ENCODE results near the gene TLK2.
"Not testable (repeated sequence)": the region's sequence is repeated elsewhere in the genome, so short reads cannot be mapped to it uniquely, and the experiment has no call there.

TLK2 gene

DNA sequence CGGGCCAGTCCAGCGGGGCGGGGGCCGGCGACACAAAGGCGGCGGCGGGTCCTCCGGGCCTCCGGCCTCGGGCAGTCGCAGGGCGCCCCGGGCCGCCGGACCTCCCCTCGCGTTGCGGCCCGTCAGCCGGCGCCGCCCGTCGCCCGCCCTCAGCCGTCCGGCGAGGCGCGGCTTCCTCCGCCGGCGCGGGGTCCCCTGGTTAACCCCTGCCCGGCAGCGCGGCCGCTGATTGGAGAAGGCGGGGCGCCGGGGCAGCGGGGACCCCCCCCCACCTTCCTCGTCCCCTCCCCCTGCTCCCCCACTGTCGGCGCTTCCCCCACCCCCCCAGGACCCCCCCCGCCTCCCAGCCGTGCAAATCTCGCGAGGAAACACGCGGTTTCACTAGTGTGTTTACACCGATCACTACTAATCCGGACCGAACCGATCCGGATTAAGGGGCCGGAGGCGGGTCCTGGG is at the start of gene TLK2:
TSS of gene TLK2 (plus strand) at position 402 of the 456 bp plus-strand sequence. CDS start 2,301 bp downstream, outside the sequence.
- DNase-seq (ENCODE audit: low read depth) = peak; percentile 78

DNA sequence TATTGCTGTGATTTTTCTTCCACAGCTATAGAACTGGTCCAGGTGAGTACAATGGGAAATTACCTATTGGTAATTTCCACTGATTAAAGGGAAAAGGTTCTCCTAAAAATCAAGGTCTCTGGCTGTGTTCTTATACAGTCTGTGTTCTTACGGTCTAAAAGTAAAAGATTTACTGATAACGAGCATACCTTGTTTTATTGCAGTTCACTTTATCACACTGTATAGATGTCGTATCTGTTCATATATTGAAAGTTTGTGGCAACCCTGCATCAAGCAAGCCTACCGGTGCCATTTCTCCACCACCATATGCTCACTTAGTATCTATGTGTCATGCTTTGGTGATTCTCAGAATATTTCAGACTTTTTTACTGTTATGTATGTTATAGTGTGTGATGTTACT is 43.4 kb upstream of the TLK2 start:
- DNase-seq (ENCODE audit: low read depth) = not testable (repeated sequence)

DNA sequence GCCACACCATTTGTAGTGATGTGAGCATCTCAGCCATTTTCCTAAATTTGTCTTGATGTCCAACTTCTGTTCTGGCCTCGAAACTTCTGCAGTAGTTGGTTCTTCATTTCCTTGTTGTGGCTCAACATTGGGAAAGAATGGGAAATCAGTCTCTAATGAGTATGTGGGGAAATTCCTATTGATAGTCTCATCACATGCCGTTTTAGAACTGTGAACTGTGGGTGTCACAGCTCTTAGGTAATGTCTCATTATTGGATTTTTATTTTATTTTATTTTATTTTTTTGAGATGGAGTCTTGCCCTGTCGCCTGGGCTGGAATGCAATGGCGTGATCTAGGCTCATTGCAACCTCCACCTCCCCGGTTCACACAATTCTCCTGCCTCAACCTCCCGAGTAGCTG is 37.4 kb upstream of the TLK2 start:
- not testable (repeated sequence) for DNase-seq (ENCODE audit: low read depth)

DNA sequence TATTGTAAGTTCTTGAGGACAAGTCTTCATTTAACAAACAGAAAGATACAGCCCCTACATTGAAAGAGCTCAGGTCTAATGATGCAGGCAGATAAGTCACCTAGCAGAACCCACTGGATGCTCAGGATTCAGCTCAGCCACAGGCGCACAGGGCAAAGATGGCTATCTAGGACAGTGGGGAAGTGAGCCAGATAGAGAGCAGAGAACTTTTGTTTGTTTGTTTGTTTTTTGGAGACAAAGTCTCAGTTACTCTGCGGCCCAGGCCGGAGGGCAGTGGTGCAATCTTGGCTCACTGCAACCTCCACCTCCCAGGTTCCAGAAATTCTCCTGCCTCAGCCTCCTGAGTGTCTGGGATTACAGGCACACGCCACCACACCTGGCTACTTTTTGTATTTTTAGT is 34.6 kb upstream of the TLK2 start:
- DNase-seq (ENCODE audit: low read depth) = no peak

DNA sequence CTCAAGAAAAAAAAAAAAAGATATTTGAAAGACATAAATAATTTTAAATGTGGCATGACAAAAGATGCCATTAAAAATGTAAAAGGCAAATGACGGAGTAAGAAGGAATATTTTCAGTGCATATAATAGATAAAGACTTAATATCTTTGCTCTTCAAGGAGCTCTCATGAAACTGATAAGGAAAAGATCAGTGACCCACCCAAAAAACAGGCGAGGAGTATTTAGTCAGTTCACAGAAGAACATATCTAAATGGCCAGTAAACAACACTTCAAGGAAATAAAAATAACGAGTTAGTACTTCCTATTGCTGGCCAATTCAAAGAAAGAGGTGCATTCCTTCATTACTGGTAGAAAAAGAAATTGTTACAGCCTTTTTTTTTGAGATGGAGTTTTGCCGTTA is 32.8 kb upstream of the TLK2 start:
- DNase-seq (ENCODE audit: low read depth) = not testable (repeated sequence)

DNA sequence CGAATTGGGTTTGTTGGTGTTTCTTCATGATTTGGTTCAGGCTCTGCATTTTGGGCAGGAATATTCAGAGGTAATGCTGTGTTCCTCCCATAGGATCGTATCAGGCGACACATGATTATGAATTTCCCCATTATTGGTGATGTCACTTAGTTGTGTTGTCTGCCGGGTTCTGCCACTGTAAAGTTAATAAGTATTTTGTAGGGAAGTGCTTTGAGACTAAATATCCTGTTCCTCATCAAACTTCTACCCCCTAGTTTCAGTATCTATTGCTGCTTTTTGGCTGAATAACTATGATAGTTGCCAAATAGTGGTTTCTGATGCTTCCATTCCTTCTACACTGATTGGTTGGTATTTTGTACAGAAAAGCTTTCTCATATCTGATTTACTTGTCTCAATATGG is 26.4 kb upstream of the TLK2 start:
- DNase-seq (ENCODE audit: low read depth) = not testable (repeated sequence)

DNA sequence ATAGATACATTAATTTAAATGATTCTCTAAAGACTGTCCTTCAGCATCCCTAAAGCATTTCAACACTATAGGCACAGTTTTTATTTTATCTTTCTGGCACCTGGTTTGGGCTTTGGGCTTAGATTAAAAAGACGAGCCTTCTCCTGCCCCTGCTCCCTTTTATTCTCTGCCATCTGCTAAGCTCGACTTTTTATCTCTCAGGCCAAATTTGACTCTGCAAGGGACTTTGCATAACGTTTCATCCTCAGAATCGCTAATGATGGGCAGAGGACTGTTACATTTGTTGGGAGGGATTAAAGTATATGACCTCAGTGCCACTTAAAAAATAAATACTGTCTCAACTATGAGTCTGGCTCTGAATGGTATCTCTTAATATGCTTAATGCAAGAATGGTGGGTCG is 25.6 kb upstream of the TLK2 start:
- DNase-seq (ENCODE audit: low read depth) = not testable (repeated sequence)

DNA sequence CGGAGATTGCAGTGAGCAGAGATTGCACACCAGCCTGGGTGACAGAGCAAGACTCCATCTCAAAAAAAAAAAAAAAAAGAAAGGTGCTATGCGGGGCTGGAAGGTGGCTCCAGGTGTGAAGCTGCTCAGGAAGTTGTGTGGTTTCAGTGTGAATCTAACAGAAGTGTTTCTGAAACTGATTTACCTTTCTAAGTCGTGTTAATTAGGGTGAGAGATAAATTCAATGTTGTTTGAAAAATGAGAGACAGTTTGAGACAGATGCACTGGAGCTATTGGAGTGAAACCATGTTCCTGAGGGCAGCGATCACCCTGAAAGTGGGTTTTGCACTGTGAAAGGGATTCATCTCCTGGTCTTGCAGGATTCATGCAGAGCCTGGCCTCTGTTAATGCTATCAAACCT is 25.0 kb upstream of the TLK2 start:
- not testable (repeated sequence) for DNase-seq (ENCODE audit: low read depth)

DNA sequence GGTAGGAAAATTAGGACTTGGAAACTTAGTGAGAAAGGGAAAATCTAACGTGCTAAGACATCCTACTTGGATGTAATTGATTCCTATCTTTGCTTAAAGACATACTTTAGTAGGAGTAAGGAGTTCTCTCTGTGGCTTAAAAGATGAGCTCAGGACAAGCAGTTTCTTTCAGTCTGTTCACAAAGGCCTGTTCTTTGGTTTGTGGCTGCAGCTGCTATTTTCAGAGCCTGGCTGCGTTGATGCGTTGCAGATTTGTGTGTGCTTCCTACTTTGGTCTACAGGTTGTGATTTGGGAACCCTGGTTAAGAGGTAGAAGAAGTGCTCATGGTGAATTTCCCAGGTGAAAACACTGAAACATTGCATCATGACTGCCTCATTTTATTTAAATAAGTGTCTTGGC is 24.5 kb upstream of the TLK2 start:
- not testable (repeated sequence) for DNase-seq (ENCODE audit: low read depth)

DNA sequence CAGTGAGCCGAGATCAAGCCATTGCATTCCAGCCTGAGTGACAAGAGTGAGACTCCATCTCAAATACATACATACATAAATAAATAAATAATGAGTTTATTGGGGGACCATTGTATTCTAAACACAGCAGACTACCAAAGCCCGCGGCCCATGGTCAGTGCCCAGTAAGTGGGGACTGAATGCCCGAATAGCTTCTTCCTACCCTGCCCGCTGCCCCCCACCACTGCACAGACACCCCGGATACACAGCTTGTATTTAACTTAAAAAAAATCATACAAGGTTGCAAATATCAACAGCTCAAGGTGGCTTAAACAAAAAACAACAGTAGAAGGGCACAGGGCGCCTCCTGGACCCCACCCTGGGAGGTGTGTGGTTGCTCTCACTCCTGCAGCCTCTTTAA is 22.6 kb upstream of the TLK2 start:
- DNase-seq (ENCODE audit: low read depth) = no peak

DNA sequence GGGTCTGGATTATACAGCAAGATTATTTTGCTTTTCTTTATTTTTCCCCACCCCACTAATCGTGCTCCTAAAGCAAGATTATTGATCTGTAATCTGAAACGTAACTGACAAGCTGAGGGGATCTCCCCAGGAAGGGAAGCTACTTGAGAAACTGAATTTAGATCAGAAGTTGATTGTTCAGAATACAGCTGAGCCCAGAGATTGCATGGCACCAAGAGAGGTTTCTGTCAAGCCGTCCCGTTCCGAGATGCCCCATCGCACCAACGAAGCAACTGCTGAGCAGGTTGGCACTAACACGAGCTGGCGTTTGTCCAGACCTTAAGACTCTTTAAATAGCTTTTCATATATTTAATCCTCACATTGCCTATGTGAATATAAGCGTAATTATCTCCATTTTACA is 20.1 kb upstream of the TLK2 start:
- DNase-seq (ENCODE audit: low read depth) = not testable (repeated sequence)

DNA sequence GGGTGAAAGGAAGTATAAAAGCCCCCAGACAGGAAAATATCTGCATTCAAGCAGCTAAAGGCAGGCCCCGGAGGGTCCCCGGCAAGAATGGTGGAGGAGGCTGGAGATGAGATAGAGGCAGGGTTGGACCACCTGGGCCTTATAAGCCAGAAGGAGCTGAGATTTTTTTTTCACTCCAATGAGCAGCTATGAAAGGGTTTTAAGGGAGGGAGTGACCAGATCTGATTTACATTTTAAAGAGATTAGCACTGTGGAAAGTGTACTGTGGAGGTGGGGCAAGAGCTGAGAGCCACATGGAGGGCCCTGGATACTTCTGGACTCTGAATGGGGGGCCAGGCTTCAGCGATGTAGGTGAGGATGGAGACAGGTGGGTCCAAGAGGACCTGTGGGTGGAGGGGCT is 14.2 kb upstream of the TLK2 start:
- DNase-seq (ENCODE audit: low read depth) = not testable (repeated sequence)

DNA sequence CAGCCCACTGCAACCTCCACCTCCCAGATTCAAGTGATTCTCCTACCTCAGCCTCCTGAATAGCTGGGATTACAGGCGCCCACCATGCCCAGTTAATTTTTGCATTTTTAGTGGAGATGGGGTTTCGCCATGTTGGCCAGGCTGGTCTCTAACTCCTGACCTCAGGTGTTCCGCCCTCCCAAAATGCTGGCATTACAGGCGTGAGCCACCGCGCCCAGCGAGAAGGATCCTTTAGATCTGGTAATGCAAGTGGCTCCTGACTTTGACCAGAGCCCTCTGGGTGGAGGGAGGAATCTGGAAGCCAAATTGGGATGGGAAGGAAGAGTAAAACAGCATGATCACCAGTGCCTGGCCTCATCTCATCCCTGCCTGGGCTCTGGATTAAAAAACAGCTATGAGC is 13.4 kb upstream of the TLK2 start:
- DNase-seq (ENCODE audit: low read depth) = not testable (repeated sequence)

DNA sequence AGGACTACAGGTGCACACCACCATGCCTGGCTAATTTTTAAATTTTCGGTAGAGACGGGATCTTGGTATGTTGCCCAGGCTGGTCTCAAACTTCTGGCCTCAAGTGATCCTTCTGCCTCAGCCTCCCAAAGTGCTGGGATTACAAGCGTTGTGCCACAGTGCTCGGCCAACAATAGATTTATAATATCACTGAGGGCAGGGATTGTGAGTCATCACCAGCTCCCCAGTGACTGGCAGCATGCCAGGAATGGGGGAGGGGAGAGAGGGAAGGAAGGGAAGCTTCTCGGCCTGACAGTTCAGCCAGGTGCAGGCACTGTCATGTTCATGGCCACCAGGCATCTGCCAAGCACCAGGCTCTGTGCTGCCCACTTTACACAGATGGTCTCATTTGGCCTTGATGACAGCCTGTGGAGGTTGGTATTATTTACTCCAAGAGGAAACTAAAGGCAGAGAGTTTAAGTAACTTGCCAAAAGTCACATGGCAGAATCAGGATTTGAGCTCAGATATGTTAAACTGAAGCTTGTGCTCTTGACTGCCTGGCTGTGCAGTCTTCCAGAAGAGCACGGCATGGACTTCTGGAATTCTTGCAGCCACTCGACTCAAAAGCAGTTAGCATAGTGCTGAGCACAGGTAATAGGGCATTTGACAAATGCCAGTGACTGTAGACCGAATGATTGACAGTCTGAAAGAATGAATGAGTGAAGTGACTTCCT is 7.8 kb upstream of the TLK2 start:
- peak; percentile 51 for DNase-seq (ENCODE audit: low read depth)

DNA sequence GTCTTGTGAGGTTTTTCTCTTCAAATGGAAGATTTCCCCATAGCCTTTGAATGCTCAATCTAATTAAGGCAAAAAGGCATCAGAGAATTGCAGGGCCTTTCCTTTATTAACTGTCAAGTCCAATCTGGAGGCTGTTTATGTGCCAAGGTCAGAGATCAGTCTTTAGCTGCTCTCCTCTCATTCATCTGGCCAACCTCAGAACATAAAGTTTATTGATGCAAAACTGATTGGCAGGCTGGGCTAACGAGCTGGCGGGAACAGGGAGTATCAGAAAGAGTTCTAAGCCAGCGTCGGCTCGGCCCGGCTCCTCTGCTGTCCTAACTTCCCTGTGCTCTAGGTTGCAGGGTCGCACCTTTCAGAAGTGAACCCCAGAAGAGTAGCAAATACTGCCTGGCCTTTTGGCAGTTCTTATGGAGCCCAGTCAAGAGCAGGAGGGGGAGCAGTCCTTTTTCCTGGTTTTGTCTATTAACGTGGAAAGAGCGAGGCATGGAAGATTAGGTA is 7.2 kb upstream of the TLK2 start:
- not testable (repeated sequence) for DNase-seq (ENCODE audit: low read depth)

DNA sequence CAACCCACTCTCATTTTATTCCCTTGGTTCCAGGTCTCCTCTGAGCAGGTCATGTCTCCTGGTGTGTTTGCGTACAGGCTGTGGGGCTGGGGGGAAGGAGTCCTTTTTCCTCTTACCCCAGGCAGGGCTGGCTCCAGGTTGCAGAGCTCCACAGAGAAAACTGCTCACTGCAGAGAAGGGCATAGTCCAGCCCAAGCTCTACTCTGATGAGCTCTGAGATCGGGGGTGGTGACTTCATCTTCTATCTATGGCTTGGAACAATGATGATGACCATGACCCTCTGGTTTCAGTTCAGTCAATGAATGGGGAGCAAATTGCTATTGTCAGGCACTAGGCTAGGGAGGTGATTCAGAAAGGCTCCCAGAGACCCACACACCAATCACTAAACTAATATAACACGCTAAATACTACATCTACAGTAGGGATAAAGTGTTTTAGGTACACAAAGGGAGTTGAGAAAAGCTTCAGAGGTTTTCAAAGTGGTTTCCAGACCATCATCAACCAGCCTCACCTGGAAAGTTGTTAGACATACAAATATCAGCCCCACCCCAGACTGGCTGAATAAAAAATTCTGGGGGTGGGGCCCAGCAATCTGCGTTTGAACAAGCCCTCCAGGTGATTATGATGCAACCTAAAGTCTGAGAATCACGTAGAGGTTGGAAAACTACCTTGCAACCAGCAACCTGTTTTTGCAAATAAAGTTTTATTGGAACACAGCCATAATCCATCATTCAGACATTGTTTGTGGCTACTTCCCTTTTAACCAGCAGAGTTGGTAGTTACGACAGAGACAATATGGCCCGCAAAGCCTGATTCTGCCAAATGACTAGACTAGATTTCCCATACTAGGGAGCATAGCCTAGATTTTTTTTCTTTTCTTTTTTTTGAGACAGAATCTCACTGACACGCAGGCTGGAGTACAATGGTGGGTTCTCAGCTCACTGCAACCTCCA is 5.3 kb upstream of the TLK2 start:
- DNase-seq (ENCODE audit: low read depth) = not testable (repeated sequence)

DNA sequence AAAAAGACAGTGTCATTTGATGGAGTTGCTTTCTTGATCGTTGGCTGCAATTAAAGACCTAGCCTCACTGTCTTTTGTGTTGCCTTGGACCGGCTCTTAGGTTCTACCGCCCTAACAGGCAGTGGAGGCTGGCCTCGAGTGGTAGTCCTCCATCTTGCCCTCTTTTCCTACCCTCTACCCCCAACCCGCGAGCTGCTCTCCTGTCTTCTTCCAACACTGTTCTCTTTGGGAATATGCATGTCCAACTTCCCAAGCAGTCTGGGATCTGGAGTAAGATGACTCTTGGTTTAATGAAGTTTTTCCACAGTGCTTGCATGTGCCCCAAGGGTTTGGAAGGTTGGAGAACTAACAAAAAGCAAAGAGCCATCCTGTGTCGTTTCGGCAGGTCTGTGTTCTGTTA is 1.5 kb upstream of the TLK2 start:
- DNase-seq (ENCODE audit: low read depth) = not testable (repeated sequence)

DNA sequence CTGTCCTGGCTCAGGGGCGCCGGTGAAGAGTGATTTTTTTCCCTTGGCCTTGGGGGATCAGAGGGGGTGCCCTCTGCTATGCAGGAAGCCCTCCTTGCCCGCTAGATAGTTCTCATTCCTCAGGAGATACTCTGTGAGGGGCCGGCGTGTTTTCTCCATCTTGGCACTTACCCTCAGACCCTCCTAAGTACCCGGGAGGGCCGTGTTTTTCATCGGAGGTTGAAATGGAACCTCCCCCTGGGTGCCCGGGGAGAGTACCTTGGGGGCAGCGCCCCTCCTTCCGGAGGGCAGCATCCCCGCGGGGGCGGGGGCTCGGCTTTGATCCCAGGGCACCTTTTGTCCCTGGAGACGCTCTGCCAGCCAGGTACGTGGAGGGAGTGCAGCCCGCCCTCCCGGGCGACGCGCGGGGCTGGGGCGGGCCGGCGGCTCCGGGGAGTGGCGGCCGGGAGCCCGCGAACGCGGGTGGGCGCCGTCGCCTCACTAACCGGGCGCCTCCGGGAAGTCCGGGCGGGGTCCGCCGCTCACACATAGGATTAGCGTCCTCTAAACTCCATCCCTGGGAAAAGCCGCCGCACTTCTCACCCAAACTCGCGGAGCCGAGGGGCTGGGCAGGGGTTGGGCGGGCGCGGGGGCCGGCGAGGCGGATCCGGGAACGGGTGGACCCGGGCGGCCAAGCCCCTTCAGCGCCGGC is 762 bp upstream of the TLK2 start:
- DNase-seq (ENCODE audit: low read depth) = peak; percentile 23

DNA sequence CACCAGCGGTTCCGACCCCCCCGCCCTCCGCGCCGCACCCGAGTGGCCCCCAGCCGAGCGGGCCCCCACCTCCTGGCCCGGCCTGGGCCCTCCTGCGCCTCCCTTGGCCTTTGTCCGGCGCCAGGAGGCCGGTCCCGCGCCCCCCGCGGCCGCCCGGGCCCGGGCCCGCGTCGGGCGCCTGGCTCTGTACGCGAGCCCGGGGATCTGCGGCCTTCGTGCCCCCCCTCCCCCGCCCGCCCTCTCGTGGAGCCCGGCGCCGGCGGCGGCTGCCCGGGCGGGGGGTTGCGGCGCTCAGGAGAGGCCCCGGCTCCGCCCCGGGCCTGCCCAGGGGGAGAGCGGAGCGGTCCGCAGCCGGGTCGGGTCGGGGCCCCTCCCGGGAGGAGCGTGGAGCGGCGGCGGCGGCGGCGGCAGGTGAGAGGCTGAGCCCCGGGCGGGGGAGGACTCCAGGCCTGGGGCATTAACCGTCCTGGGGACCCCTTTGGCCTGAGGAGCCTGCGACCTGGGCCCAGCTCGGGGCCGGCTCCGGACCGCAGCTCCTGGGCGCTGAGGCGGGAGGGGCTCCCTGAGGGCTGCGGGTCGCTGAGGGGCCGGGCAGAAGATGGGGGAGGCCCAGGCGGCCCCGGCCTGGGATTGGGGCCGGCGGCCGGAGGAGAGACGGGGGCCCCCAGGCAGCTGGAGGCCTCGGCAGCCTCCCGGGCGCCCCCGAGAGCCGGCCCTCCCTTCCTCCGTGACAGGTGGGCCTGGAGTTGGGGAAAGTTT is 434 bp downstream of the TLK2 start:
- DNase-seq (ENCODE audit: low read depth) = peak; percentile 36

DNA sequence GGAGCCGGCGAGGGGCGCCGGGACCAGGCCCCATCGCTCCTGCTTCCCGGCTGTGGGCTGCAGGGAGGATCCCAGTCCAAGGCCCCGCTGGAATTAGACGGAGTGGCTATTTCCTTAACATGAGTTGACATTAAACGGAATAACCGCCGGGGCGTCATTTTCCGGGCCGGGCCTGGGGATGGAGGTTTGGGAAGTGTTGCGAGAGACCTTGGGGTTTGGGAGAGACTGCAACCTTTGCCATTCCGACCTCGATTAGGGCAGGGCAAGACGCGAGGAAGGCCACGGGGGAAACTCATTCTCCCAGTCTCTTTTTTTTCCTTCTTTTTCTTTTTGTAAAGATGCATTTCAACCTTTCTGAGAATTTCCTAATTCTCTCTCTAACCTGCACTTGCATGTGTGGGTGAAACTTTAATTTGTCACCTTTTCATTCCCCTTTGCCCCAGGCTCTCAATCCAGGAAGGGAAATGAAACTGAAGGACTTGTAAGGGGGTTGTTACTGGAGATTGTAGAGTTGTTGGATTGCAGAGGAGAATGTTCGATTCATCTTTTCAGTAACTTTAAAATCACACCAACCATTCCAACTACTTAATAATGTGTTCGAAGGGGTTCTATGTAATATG is 1.1 kb downstream of the TLK2 start:
- peak; percentile 6 for DNase-seq (ENCODE audit: low read depth)

DNA sequence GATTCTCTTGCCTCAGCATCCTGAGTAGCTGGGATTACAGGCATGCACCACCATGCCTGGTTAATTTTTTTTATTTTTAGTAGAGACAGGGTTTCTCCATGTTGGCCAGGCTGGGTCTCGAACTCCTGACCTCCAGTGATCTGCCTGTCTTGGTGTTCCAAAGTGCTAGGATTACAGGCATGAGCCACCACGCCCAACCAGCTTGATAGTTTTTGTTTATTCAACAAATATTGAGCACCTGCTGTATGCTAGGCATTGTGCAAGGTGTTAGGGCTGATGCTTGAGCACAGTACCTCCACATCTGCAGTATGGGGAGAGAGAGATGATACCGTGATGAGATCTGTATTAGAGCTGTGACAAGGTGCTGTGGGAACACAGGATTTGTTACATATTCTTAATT is 3.9 kb downstream of the TLK2 start:
- DNase-seq (ENCODE audit: low read depth) = not testable (repeated sequence)

Data from activated T-cell treated with anti-CD3 and anti-CD28 coated beads for 48 hours (primary cell).